HCT116 (cell line): ENCODE measurements around the gene SNORC. TPM values are rescaled to one million over a fixed set of nuclear protein-coding genes. Genes with fewer than 3 reads are reported as not detected.

ENCODE experiments used
- ATAC-seq: fragments of 200-7000 bp; cut with Tn5 transposase; 2 replicates; pipeline ENCODE4 v1.9.1; 2020; ENCODE audit warnings: mild to moderate bottlenecking, moderate library complexity
- BruUV-seq: library from RNA; stranded (reverse); fragments of 400-500 nt; replicated peaks from 2 replicates; lab custom pipeline; 2021; lab: Mats Ljungman, UMichigan
- CTCF ChIA-PET: fragments of 300-600 bp; sonication (Branson Sonifier 250); formaldehyde crosslinking; loops from one replicate; lab custom pipeline; 2021; ENCODE audit warnings: antibody characterized with exemption; lab: Charles Lee
- POLR2A ChIA-PET: fragments of 300-600, 350-600 bp; sonication (Branson Sonifier 250); formaldehyde crosslinking; loops from one replicate; lab custom pipeline; 2021; ENCODE audit warnings: antibody characterized with exemption; lab: Charles Lee
- RAD21 ChIA-PET, 2 experiments: fragments of 300-600 bp; sonication (Branson Sonifier 250); formaldehyde crosslinking; loops; one replicate each; lab custom pipeline; 2023; ENCODE audit warnings: low total read pairs in 2 of 2; ENCODE audit not compliant: uncharacterized antibody in 2 of 2, unreplicated experiment in 2 of 2, low non-redundant PET in 1 of 2; lab: Charles Lee
- DNase-seq: peaks from one replicate; pipeline ENCODE4 v3.0.0-alpha.2; 2010; ENCODE audit warnings: low read depth, low spot score
- H2AFZ ChIP-seq: fragments of 200-600 bp; shearing (Covaris generic), sonication (generic); 2 replicates; pipeline ENCODE4 v1.6.1; 2017; ENCODE audit warnings: low read depth, mixed run types, mixed read lengths, antibody characterized with exemption, low read length; ENCODE audit not compliant: poor library complexity, severe bottlenecking
- H3K27ac ChIP-seq: 2 replicates; pipeline ENCODE4 v1.5.1; 2012; ENCODE audit warnings: low read depth, low read length
- H3K27me3 ChIP-seq: fragments of 200-600 bp; sonication (generic); 2 replicates; pipeline ENCODE4 v1.6.1; 2016; ENCODE audit warnings: mixed run types, low read length, mixed read lengths; ENCODE audit not compliant: insufficient read depth
- H3K36me3 ChIP-seq, 2 experiments: fragments of 200-500 bp in 1 of 2; fragments of 200-600 bp in 1 of 2; sonication (Bioruptor generic) in 1 of 2; sonication (generic) in 1 of 2; 2 replicates each; pipeline versions ENCODE4 v1.5.1 to v1.6.1; 2014 to 2016; ENCODE audit warnings: low read length in 2 of 2, inconsistent platforms in 1 of 2, mixed read lengths in 1 of 2, mixed run types in 1 of 2; ENCODE audit not compliant: insufficient read depth in 2 of 2, control insufficient read depth in 1 of 2
- H3K4me1 ChIP-seq, 2 experiments: fragments of 200-600 bp in 1 of 2; sonication (generic) in 1 of 2; 2 replicates each; pipeline versions ENCODE4 v1.5.1 to v1.6.1; 2012 to 2017; ENCODE audit warnings: low read length in 2 of 2, inconsistent platforms in 1 of 2, mild to moderate bottlenecking in 1 of 2, mixed read lengths in 1 of 2, mixed run types in 1 of 2, moderate library complexity in 1 of 2; ENCODE audit not compliant: insufficient read depth in 2 of 2, control insufficient read depth in 1 of 2
- H3K4me2 ChIP-seq: fragments of 200-600 bp; sonication (generic); 2 replicates; pipeline ENCODE4 v1.6.1; 2017; ENCODE audit warnings: mixed run types, low read length, mixed read lengths
- H3K4me3 ChIP-seq, 2 experiments: fragments of 200-600 bp in 1 of 2; sonication (generic) in 1 of 2; replicated peaks in 1 of 2; 2 replicates each; pipeline ENCODE4 v1.5.1; 2011 to 2016; ENCODE audit warnings: low read length in 2 of 2, control low read depth in 1 of 2, low read depth in 1 of 2, mild to moderate bottlenecking in 1 of 2, mixed read lengths in 1 of 2, mixed run types in 1 of 2
- H3K79me2 ChIP-seq: fragments of 200-600 bp; sonication (generic); 2 replicates; pipeline ENCODE4 v1.6.1; 2017; ENCODE audit warnings: mild to moderate bottlenecking, mixed run types, low read length, moderate library complexity, mixed read lengths; ENCODE audit not compliant: insufficient read depth
- H3K9ac ChIP-seq: fragments of 200-600 bp; sonication (generic); 2 replicates; pipeline ENCODE4 v1.6.1; 2016; ENCODE audit warnings: low read length, mixed read lengths
- H3K9me2 ChIP-seq: fragments of 200-600 bp; sonication (generic), shearing (Covaris generic); 2 replicates; pipeline ENCODE4 v1.6.1; 2017; ENCODE audit warnings: mixed run types, mild to moderate bottlenecking, moderate library complexity; ENCODE audit not compliant: insufficient read depth
- H3K9me3 ChIP-seq, 2 experiments: fragments of 200-500 bp in 1 of 2; fragments of 200-600 bp in 1 of 2; sonication (Bioruptor generic) in 1 of 2; sonication (generic) in 1 of 2; 2 replicates each; pipeline ENCODE4 v1.6.1; 2014 to 2017; ENCODE audit warnings: low read length in 2 of 2, mixed read lengths in 2 of 2, inconsistent platforms in 1 of 2, low read depth in 1 of 2, mild to moderate bottlenecking in 1 of 2, mixed run types in 1 of 2, moderate library complexity in 1 of 2; ENCODE audit not compliant: control insufficient read depth in 1 of 2, insufficient read depth in 1 of 2
- H4K20me1 ChIP-seq: fragments of 200-600 bp; sonication (generic), shearing (Covaris generic); 2 replicates; pipeline ENCODE4 v1.6.1; 2017; ENCODE audit warnings: mixed run types, mild to moderate bottlenecking, moderate library complexity; ENCODE audit not compliant: insufficient read depth
- CBX3 ChIP-seq: IDR thresholded peaks from 2 replicates; pipeline ENCODE4 v1.6.1; 2012; ENCODE audit warnings: low read depth
- EGR1 ChIP-seq: IDR thresholded peaks from 2 replicates; pipeline ENCODE4 v1.6.1; 2012; ENCODE audit warnings: low read depth
- ELF1 ChIP-seq: IDR thresholded peaks from 2 replicates; pipeline ENCODE4 v1.6.1; 2012; ENCODE audit warnings: low read depth, borderline replicate concordance
- EZH2 ChIP-seq: fragments of 200-600 bp; sonication (generic); IDR thresholded peaks from 2 replicates; pipeline ENCODE4 v1.6.1; 2017; ENCODE audit warnings: antibody characterized with exemption, mixed run types
- EZH2phosphoT487 ChIP-seq: fragments of 200-600 bp; IDR thresholded peaks from 2 replicates; pipeline ENCODE4 v1.6.1; 2018; ENCODE audit warnings: antibody characterized with exemption, borderline replicate concordance
- FOSL1 ChIP-seq: IDR thresholded peaks from 2 replicates; pipeline ENCODE4 v1.6.1; 2012; ENCODE audit warnings: low read depth
- POLR2A ChIP-seq: IDR thresholded peaks from 2 replicates; pipeline ENCODE4 v1.7.0; 2011; ENCODE audit warnings: borderline replicate concordance; ENCODE audit not compliant: insufficient read depth, insufficient read length; ENCODE audit errors: extremely low read depth
- POLR2AphosphoS5 ChIP-seq: IDR thresholded peaks from 2 replicates; pipeline ENCODE4 v1.6.1; 2011; ENCODE audit warnings: mild to moderate bottlenecking, low read depth, low read length, moderate library complexity
- RAD21 ChIP-seq: IDR thresholded peaks from 2 replicates; pipeline ENCODE4 v1.6.1; 2012; ENCODE audit warnings: low read depth, mild to moderate bottlenecking
- SIN3A ChIP-seq: IDR thresholded peaks from 2 replicates; pipeline ENCODE4 v1.6.1; 2012; ENCODE audit warnings: low read depth
- SP1 ChIP-seq: IDR thresholded peaks from 2 replicates; pipeline ENCODE4 v1.6.1; 2012; ENCODE audit warnings: low read depth
- TCF7L2 ChIP-seq: IDR thresholded peaks from 2 replicates; pipeline ENCODE4 v1.7.0; 2011; ENCODE audit warnings: borderline replicate concordance, inconsistent platforms; ENCODE audit not compliant: insufficient read depth, insufficient read length; ENCODE audit errors: extremely low read depth
- YY1 ChIP-seq: IDR thresholded peaks from 2 replicates; pipeline ENCODE4 v1.6.1; 2011; ENCODE audit warnings: low read length, low read depth, moderate library complexity, mild to moderate bottlenecking; ENCODE audit not compliant: insufficient replicate concordance; ENCODE audit errors: extremely low read depth
- ZFX ChIP-seq: fragments of 450-650 bp; IDR thresholded peaks from 2 replicates; pipeline ENCODE4 v1.6.1; 2017
- ZNF274 ChIP-seq: fragments of 200-500 bp; sonication (Bioruptor generic); IDR thresholded peaks from 2 replicates; pipeline ENCODE4 v1.6.1; 2014; ENCODE audit warnings: mild to moderate bottlenecking, low read depth, low read length, inconsistent platforms
- intact Hi-C: fragments of 100-400 bp; cut with micrococcal nuclease; formaldehyde crosslinking; loops from 2 replicates; pipeline ENCODE4 v1.10.0; 2022
- total RNA-seq: library from RNA; stranded (reverse); gene quantifications from one replicate; pipeline ENCODE4 v1.2.1, GENCODE V29; 2021; ENCODE audit not compliant: unreplicated experiment
- TF ChIP-seq, protein P1 (sequence below): IDR thresholded peaks from 2 replicates; pipeline ENCODE4 v1.6.1; 2012
- TF ChIP-seq, protein P2 (sequence below), 3 experiments: fragments of 200-600 bp in 1 of 3; sonication (generic) in 1 of 3; IDR thresholded peaks in 2 of 3; conservative IDR thresholded peaks in 1 of 3; 2 replicates each; pipeline ENCODE4 v1.5.1; 2012 to 2017; ENCODE audit warnings: low read depth in 2 of 3, low read length in 2 of 3, antibody characterized with exemption in 1 of 3, borderline replicate concordance in 1 of 3, control low read depth in 1 of 3, mild to moderate bottlenecking in 1 of 3, mixed read lengths in 1 of 3, mixed run types in 1 of 3, moderate library complexity in 1 of 3; ENCODE audit not compliant: insufficient read depth in 1 of 3
- TF ChIP-seq, protein P3 (sequence below): IDR thresholded peaks from 2 replicates; pipeline ENCODE4 v1.6.1; 2011; ENCODE audit warnings: mild to moderate bottlenecking, low read length, moderate library complexity; ENCODE audit not compliant: insufficient replicate concordance; ENCODE audit errors: extremely low read depth

Gene SNORC
- total RNA-seq, 1 experiment from 2014 or later, result 14.0 TPM

DNA sequence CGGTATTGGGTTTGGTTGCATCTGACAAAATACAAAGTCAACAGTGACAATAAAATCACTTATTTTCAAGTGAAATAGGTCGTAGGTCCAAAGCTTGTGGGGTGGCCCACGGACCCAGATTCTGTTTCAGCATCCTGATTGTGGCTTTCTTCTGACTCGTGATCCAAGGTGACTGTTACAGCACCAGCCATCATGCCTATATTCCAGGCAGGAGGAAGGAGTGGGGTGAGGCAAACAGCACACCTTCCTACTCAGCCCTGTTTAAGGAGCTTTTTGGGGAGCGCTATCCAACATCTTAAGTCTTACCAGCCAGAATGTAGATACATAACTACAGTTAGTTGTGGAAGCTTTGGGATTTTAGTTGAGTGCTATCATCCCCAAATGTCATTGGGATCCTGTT is 8.7 kb upstream of the SNORC start:
- H3K27ac ChIP-seq, result no peak overlapping the region
- H3K4me1 ChIP-seq, result peaks cover 9 to 15% of the 10 kb centered on the region in 2 experiments
- TF ChIP-seq, protein P1, sequence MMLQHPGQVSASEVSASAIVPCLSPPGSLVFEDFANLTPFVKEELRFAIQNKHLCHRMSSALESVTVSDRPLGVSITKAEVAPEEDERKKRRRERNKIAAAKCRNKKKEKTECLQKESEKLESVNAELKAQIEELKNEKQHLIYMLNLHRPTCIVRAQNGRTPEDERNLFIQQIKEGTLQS, result no peak
- TF ChIP-seq SIN3A, result no peak
- no peak for TF ChIP-seq TCF7L2
- no peak for TF ChIP-seq CBX3
- no peak for TF ChIP-seq ZFX
- no peak for TF ChIP-seq EZH2
- no peak for TF ChIP-seq EGR1
- TF ChIP-seq POLR2AphosphoS5, result no peak
- TF ChIP-seq YY1, result no peak
- no peak for TF ChIP-seq ZNF274
- TF ChIP-seq FOSL1, result no peak
- TF ChIP-seq EZH2phosphoT487, result no peak
- TF ChIP-seq POLR2A, result no peak
- no peak for TF ChIP-seq RAD21
- TF ChIP-seq, protein P2, sequence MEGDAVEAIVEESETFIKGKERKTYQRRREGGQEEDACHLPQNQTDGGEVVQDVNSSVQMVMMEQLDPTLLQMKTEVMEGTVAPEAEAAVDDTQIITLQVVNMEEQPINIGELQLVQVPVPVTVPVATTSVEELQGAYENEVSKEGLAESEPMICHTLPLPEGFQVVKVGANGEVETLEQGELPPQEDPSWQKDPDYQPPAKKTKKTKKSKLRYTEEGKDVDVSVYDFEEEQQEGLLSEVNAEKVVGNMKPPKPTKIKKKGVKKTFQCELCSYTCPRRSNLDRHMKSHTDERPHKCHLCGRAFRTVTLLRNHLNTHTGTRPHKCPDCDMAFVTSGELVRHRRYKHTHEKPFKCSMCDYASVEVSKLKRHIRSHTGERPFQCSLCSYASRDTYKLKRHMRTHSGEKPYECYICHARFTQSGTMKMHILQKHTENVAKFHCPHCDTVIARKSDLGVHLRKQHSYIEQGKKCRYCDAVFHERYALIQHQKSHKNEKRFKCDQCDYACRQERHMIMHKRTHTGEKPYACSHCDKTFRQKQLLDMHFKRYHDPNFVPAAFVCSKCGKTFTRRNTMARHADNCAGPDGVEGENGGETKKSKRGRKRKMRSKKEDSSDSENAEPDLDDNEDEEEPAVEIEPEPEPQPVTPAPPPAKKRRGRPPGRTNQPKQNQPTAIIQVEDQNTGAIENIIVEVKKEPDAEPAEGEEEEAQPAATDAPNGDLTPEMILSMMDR (IDR thresholded peaks at IDR 0.05 in 2 of 3, conservative IDR thresholded peaks at IDR 0.05 in 1 of 3; ENCODE audit: borderline replicate concordance in 1 of 3, insufficient read depth in 1 of 3, low read depth in 2 of 3, low read length in 2 of 3), result no peak
- no peak for TF ChIP-seq SP1
- TF ChIP-seq ELF1, result no peak
- TF ChIP-seq, protein P3, sequence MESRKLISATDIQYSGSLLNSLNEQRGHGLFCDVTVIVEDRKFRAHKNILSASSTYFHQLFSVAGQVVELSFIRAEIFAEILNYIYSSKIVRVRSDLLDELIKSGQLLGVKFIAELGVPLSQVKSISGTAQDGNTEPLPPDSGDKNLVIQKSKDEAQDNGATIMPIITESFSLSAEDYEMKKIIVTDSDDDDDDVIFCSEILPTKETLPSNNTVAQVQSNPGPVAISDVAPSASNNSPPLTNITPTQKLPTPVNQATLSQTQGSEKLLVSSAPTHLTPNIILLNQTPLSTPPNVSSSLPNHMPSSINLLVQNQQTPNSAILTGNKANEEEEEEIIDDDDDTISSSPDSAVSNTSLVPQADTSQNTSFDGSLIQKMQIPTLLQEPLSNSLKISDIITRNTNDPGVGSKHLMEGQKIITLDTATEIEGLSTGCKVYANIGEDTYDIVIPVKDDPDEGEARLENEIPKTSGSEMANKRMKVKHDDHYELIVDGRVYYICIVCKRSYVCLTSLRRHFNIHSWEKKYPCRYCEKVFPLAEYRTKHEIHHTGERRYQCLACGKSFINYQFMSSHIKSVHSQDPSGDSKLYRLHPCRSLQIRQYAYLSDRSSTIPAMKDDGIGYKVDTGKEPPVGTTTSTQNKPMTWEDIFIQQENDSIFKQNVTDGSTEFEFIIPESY, result no peak
- CTCF ChIA-PET, result interaction anchor here (2.1 kb wide), 1 partner anchor 168 kb away, joined by 7 read pairs; no protein-coding TSS in a partner anchor
- H2AFZ ChIP-seq, result no peak overlapping the region
- H3K79me2 ChIP-seq, result no peaks in the 10 kb centered on the region
- POLR2A ChIA-PET, result no interaction called here
- no peak overlapping the region for H3K4me2 ChIP-seq
- no peak for ATAC-seq
- H3K4me3 ChIP-seq, result no peak overlapping the region
- H3K9me2 ChIP-seq, result no peaks in the 10 kb centered on the region
- no peaks in the 10 kb centered on the region for H3K9me3 ChIP-seq
- peaks cover 12 to 20% of the 10 kb centered on the region in 2 experiments; a peak in 2 of 4 replicates for H3K36me3 ChIP-seq
- H3K27me3 ChIP-seq, result no peaks in the 10 kb centered on the region
- intact Hi-C loops, result no loop called here
- H4K20me1 ChIP-seq, result no peaks in the 10 kb centered on the region; the same call in 1 of the 2 replicates
- RAD21 ChIA-PET, result no interaction called here
- H3K9ac ChIP-seq, result no peak overlapping the region
- no peak for DNase-seq
- BruUV-seq, result no TSS peak
